HG02885 (cell line): Measurements from ENCODE around the gene GPSM1.
"Not testable (repeated sequence)": the region's sequence is repeated elsewhere in the genome, so short reads cannot be mapped to it uniquely, and the experiment has no call there.

Source experiments
- ATAC-seq: cut with Tn5 transposase; IDR thresholded peaks from one replicate; pipeline ENCODE4 v1.9.1; 2021; ENCODE audit warnings: mild to moderate bottlenecking; ENCODE audit not compliant: unreplicated experiment, poor library complexity

The GPSM1 gene

DNA sequence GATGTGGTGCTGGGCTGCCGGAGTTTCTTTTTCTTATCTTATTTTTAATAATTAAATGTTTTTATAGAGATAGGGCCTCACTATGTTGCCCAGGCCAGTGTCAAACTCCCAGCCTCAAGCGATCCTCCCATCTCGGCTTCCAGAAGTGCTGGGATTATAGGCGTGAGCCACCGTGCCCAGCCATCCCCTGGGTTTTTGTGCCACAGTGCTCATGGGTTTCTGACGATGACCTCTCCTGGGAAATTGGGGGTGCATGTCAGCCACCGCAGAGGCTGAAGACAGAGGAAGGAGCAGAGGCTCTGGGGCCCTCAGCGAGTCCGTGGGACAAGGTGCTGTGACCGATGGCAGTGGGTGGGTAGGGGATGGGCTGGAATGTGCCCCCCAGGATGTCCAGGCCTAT, 14.4 kb downstream of the GPSM1 start:
- no peak for ATAC-seq

- ATAC-seq: no peak
Measured at GRCh38 chr9:136342181-136343120, 15.1 kb downstream of the GPSM1 start.

GRCh38 chr9:136343121-136343883, 16.0 kb downstream of the GPSM1 start:
- ATAC-seq: no peak

DNA sequence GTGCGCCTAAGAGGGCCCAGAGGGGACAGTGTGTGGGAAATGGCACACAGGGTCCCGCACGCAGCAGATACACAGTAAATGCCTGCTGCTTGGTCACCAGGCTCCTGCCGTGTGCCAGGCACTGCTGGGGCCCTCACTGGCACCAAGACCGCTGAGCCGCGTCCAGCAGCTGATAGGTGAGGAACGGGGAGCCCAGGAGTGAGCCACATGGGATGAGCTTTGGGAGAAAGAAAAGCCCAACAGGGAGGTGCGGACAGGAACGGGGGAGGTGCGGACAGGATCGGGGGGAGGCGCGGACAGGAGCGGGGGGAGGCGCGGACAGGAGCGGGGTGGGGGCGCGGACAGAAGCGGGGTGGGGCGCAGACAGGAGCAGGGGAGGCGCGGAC, 16.5 kb downstream of the GPSM1 start:
- ATAC-seq: no peak

- ATAC-seq: no peak
Measured at GRCh38 chr9:136344544-136345280, 17.4 kb downstream of the GPSM1 start.

DNA sequence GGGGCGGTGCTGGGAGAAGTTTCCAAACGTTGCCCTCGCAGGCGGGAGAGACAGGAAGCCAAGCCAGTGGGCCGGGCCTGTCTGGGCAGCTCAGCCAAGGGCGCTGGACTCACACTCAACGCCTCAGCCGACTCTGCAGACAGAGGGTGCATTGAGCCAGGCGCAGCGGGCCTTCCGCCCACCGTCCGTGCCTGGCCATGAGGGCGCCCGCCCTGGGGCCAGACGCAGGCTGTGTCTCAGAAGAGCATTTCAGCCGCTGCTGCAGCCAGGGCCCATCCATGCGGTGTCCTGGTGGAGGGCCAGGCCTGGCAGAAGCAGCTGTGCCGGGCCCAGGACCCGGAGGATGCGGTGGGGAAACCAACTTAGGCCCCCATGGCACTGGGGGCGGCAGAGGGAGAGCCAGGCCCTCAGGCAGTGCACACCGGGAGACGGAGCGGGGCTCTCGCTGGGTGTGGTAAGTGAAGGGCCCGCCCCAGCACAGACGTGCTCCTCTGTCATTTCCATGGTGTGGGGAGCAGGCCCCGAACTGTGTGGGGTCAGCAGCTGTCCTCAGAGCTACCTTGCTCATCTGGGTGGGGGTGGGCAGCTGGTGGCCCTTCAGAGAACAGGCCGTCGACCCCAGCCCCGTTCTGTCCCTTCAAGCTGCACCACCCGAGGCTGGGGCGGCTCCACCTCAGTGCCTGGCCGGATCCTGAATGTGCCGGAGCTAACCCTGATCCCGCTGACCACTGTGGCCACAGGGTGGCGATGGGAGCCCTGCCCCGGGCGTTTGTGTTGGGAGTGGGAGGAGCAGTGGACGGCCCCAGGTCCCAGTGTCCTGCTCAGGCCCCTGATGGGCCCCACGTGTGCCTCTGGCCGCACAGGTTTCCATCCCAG, 18.2 kb downstream of the GPSM1 start:
- ATAC-seq: no peak

DNA sequence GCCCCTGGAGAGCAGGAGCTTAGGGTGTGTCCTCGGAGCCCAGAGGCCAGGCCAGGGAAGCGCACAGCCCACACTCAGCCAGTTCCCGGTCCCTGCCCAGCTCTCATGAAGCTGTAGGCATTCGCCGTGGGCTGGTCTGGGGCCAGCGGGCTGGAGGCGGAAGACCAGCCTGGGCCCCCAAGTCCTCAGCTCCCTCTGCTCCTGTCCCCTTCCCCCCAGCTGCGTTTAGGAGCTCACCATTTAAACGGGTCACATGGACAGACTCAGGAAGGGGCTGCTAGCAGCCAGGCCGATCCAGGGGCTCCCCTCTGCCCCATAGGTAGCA, 18.8 kb downstream of the GPSM1 start:
- ATAC-seq: no peak

- no peak for ATAC-seq
Measured at GRCh38 chr9:136346927-136347465, 19.7 kb downstream of the GPSM1 start.

DNA sequence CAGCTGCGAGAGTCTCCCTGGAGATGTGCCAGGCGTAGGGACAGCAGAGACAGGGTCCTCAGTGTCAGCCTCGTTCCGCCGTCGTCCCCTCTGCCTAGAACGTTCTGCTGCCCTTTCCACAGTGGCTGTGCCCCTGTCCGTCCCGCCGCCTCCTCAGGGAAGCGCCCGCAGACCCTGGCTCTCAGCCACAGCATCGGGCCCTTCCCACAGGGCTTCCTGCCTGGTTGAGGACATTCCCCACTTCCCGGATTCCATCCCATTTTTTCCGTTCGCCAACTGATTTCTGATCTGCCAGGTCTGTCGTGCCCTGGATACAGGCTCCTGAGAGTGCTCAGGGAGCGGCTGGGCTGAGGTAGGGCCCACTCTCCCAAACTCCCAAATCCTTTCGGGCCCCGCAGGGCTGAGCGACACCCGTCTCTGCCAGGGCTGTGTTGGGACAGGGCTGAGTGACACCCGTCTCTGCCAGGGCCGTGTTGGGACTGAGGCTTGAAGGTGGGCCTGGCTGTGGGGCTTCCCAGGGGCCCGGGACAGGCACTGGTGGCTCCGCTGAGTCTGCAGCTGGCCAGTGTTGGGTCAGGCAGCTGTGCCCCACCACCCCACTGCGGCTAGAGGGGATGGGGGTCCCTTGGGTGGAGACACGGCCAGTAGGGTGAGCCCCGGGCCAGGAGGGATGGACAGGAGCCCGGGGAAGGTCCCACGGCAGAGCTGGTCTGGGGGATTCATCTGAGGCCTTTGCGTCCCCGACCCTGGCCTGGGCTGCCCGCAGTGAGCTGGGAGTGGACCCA, 20.3 kb downstream of the GPSM1 start:
- no peak for ATAC-seq

GRCh38 chr9:136348691-136349090, 21.4 kb downstream of the GPSM1 start:
- ATAC-seq: no peak

DNA sequence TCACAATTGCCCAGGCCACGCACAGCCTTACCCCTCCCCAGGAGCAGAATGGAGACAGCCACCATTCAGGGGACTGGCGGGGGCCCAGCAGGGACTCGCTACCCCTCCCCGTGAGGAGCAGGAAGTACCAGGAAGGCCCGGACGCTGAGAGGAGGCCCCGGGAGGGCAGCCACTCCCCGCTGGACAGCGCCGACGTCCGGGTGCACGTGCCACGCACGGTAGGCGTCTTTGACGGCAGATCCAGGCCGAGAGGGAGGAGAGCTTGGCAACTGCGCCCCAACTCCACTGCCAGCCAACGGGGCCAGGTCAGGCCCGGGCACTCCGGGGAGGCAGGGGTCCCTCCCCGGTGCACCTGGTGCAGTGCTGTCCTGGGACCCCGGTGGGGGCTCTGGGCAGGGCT, 22.2 kb downstream of the GPSM1 start:
- ATAC-seq: no peak

DNA sequence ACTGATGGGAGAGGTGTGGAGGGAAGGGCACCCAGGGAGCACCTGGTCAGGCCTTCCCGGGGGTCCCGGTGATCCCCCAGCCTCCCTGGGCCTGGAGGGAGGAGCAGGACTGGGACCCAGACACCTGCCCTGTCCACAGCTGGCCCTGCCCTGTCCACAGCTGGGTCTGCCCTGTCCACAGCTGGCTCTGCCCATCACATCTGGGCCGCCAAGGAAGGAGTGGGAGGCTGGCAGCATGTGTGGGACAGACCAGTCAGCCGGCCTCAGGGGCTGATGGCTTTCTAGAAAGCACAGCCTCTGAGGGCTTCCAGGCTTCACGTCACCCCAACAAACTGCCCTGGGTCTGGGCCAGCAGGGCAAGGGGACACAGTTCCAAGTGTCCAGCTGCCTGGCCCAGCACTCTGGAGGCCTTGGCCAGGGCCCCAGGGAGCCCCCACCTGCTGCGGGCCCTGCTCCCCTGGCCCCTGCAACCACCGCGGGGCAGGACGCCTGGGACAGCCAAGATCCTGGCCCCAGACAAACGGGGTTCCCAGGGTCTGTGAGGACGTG, 24.0 kb downstream of the GPSM1 start:
- no peak for ATAC-seq

DNA sequence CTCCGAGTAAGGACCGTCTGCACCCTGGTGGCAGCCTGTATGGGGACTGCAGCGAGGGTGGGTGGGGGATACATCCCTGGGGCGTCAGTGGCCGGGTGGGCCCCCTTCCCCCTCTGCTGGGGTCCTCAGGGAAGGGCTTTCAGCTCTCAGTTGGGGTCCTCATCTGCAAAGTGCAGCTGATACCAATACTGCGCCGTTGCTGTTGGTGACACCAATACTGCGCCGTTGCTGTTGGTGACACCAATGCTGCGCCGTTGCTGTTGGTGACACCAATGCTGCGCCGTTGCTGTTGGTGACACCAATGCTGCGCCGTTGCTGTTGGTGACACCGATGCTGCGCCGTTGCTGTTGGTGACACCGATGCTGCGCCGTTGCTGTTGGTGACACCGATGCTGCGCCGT, 24.5 kb downstream of the GPSM1 start:
- ATAC-seq: not testable (repeated sequence)

DNA sequence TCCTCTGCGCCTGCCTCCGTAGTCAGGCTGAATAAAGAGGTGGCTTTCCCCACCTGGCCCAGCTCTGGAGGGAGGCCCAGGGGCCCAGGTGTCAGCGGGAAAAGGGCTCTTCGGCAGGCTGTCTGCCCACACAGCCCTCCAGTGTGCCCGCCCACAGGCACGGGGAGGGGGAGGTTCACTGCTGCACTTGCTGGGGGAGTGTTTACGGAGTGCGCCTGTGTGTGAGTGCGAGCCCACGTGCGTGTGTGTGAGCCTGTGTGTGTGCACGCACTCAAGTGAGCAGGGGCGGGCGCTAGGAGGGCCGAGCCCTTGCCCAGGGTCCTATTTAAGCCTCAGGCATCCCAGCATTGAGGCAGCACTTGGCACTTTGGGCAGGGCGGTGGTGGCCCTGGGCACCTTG, 25.3 kb downstream of the GPSM1 start:
- ATAC-seq: no peak

GRCh38 chr9:136353088-136353487, 25.7 kb downstream of the GPSM1 start:
- ATAC-seq: no peak

DNA sequence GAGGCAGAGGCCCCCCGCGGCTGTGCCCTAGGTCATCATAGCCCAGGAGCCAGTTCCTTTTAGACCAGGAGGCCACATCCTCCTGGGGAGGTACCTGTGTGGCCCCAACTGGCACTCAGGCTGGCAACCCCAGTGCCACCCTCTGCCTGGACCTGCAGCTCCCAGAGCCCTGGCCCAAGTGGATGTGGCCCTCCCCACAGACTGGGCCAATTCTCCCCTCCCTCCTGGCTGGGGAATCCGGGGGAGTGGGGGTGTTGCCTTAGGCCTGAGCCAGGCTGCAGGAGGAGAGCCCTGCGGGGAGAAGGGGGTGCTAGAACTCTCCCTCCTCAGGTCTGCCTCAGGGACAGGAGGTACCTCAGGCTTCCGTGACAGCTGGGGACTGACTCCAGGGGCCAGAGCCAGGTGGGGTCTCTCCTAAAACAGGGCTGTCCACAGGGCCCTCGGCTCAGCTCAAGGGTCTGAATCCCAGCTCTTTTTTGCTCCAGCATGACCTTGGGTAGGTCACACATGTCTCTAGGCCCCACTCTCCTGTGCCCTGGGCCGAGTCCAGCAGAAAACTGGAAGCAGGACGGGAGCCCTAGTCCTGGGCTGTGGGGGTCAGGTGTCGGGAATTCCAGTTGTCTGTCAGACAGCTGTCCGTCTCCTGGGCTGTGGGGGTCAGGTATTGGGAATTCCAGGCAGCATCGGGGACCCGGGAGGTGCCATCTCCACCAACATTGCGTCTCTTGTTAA, 26.6 kb downstream of the GPSM1 start:
- no peak for ATAC-seq

GRCh38 chr9:136354592-136355085, 27.3 kb downstream of the GPSM1 start:
- no peak for ATAC-seq
